C1 segment of cervical spinal cord (tissue), 14 donors: ENCODE measurements around the gene COQ8B.

Experiments used
- DNase-seq, 14 donors: peaks; one replicate each; lab custom pipeline; 2025; lab: John Stamatoyannopoulos, UW

The COQ8B gene

DNA sequence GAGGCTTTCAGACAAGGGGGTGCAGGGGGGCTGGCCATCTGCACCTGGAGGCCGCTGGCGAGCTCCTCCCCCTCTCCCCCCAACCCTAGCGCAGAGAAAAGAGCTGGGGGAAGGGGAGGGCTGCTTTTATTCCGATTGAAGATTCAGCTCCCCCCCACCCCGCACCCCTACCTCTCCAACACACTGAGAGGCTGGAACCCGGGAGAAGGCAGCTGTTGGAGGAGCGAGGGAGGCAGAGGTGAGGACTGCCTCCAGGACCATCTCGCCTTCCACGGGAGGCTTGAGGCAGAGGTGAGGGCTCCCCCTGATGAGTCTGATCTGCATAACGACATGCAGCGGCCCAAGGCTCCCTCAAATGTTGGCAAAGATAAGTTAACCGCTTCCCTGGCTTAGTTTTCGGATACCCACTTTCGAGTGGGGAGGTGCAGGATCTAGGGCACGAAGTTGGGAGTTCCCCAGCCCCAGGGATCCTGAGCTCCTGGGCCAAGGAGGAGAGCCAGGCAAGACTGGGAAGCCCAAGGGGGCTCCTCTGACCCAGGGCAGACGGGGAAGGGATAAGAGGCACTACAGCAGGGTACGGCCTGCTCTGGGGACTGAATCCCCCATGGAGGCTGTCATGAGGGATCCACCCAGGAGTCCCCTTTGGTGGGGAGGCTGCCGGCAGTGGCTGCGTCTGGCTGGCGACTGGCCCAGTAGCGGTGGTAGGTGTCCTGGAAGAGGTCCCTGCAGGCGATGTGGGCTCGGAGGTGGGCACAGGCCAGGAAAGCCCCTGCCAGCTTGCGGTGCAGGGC lies 25.1 kb downstream of the COQ8B start:
- DNase-seq, result no peak

DNA sequence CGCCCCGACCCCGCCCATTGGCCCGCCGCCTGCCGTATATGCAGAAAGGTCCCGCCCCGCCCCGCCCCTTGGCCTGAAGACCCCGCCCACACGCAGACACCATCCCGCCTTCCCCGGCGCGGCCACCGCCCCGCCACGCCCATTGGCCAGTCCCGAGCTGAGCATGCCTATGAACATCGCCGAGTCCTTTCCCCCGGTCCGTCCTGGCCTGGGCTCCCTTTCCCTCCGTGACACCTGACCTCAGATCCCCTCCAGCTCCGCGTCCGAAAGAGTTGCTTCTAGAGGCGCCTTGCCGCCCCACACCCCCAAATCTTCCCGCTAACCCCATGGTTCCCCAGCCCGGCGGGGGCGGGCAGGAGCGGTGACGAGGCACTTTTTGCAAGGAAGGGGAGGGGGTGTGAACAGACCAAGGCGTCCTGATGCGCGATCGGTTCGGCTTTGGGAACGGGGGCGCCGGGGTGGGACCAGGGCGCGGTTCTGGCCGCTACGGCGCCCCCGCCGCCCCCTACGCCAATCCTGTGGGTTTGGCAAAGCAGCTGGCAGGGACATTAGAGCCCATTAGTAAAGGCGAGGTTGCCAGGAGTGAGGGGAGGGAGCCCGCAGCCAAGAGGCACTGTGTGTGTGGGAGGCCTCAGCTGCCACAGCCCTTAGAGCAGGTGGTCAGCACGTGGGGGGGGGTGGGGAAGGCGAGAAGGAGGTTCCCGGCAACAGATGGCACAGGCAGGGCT lies 25.8 kb downstream of the COQ8B start:
- peak; percentile 37 to 93 (median 82) for DNase-seq

DNA sequence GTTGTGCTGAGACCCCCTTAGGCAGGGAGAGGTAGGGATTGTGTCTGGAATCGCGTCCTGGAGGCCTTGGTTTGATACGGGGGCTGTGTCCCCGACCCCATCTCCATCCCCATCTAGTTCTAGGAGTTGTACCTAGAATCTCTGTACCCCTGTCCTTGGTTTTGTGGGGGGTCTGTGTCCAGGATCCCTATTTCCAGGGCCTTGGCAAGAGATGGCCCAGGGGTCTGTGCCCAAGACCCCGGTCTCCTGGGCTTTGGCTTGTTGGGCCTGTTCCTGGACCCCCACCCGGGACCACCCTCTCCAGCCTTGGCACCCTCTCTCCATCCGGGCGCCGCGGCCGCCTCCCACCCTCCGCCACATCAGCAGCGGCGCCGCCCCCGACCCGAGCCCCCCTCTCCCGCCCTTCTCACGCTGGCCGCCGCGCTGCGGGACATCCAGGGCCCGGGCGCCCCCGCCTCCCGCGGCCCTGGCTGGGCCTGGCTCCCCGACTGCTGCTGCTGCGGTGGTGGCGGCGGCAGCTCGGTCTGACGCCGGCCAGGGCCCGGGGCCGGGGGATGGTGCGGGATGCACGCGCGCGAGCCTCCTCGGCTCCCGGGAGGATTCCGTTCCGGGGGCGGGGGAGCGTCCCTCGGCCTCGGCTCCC lies 26.5 kb downstream of the COQ8B start, which contains the start of gene NUMBL:
Gene NUMBL, minus strand, starts transcription at position 602 of the 643 bp plus-strand sequence. Its CDS starts 168 bp downstream, at position 434.
- DNase-seq, result peak in 1 of 14 donors; percentile 54

DNA sequence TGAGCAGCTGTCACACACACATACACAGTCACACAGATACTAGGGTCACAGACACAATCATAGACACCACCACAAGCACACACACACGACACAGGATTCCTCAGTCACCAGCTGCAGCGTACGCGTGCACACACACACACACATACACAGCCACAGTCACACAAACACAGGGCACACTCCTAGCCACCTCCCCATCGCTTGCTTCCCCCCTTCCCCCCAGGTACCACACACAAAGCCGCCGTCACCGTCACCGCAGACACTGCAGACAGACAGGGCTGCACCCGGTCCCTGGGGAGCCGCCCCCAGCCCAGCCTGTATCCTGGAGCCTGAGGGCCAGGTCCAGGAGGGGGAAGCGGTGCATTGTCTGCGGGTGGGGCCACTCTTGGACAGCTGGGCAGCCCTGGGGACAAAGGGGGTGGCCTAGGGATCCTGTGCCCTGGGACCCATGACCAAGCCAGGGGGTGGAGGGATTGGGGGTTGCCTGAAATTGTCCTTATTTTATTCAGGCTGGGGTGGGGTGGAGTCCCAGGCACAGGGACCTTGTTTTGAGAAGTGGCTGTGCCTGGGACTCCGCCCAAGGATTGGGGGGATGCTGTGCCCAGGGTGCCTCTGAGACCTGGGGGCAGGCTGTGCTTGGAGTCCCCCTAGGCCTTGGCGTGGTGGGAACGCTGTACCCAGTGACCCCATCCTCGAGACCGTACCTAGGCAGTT lies 27.2 kb downstream of the COQ8B start:
- DNase-seq, result peak in 1 of 14 donors; percentile 22

DNA sequence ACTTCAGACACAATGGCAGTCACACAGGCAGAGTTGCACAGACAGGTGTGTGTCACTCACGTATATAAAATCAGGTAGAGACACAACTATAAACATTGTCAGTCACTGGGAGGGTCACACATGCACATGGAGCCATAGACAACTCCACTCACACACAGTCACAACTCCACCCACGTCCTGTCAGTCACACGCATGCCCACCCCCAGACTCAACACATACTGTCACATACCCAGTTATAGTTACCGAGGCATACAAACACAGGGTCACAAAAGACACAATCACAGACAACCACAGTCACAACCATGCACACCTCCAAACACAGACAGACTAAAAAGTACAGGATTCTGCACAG lies 27.7 kb downstream of the COQ8B start:
- no peak for DNase-seq

DNA sequence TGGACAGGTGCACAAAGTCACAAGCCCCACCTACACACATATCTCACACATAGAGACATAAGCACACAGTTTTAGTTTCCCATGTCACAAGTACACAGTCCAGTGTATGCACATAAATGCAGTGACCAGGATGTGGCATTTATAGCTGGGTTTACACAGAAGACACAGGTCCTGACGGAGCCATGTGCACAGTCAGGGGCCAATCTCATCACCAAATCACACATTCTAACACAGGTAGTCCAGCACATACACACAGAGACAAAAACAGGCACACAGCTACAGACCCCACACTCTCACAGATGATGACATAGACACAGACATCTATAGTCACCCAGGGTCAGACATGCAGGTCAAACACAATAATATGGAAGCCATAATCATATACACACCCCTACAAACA lies 28.4 kb downstream of the COQ8B start:
- DNase-seq, result no peak

DNA sequence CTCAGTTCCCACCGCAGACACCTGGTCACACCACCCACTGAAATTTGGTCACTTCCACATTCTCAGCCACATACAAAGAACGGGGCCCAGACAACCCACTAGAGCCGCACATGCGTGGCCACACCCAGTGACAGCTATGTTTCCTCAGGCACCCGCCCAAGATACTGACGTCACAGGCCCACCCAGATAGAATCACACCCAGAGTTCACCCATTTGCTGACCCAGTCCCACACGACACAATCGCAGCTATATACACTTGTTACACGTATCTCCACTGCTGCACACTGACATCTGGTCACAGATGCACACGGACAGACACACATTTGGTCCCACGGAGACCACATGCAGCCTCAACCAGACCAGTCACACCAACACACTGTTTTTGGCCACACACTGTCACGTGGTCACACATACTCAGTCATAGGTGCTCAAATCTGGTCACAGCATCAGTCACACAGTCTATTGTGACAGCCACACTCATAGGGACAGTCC lies 29.1 kb downstream of the COQ8B start:
- DNase-seq, result peak in 1 of 14 donors; percentile 45

DNA sequence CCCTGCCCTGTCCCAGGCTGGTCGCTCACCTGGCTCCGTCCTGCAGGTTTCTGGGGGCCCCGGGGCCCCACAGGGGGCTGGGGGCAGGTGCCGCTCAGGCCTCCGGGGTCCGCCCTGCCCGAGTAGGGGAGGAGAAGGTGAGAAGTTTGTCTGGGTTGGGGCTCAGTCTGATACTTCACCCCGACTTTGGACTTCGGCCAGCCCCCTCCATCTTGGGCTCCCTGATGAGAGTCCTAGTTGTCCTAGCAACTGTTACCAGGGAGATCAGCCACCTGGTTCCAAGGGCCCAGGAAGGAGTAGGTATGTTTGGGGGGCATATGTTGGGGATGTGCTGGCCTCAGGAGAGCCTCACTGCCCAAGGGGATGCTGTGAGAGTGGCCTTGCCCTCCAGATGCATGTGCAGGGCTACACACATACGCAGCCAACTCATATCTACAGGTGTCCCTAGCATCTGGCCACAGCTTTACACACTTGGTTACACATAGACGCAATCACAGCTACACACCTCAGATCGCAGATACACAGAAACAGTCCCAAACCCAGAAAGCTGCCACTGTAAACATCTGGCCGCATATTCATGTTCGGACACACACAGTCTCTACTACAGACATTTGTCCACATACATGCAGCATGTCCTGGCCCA lies 29.7 kb downstream of the COQ8B start:
- DNase-seq, result peak in 1 of 14 donors; percentile 21

DNA sequence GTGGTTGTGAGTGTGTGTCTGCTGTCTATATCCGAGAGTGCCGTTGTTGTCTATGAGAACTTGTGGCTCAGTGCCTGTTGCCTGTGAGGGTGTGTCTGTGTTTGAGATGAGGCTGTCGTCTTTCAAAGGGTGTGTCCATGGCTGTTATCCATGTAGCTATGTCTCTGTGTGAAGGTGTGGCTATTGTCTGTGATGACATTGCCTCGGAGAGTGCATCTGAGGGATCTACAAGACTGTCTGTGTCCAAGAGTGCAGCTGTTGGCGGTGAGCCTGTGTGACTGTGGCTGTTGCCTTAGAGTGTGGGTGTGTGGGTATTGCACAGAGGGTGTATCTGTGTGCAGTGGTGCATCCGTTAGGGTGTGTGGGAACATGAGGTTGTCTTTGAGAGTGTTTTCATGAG lies 31.1 kb downstream of the COQ8B start:
- no peak for DNase-seq

DNA sequence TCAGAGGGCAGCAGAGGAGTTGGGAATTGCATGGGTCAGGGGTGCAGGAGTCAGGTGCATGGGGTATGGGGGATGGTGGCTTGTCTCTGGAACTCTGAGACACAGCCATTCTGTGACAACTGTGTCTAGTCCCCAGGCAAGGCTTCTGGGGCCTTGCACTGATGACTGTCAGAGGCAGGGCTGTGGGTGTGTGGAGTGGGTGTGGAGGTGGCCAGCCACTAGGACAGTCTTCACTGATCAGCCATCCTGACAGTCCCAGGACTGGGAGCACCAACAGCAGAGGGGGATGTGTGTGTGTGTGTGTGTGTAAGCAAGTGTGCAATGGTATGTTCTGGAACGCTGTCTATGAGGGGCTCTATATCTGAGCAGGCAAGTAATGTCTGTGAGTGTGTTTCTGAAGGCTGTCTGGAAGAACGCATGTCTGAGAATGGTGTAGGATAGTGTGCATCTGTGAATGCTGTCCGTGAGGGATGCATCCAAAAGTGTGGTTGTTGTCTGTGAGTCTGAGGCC lies 31.6 kb downstream of the COQ8B start:
- no peak for DNase-seq

DNA sequence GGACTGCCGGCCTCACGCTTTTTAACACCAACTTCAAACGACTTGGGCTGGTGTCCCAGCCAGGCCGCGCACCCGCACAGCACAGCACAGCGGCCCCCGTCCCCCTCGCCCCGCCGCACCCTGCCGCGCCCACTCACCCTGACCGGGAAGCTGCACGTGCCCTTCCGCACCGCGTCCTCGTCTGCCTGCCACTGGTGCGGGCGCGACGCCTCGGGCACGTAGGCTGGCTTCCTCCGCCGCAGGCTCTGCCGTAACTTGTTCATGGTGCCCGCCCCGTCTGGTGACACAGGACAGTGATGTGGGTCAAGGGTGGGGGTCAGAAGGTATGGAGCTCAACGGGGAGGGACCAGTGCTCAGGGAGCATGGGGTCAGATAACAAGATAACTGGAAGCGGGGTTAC lies 32.4 kb downstream of the COQ8B start:
- DNase-seq, result no peak

DNA sequence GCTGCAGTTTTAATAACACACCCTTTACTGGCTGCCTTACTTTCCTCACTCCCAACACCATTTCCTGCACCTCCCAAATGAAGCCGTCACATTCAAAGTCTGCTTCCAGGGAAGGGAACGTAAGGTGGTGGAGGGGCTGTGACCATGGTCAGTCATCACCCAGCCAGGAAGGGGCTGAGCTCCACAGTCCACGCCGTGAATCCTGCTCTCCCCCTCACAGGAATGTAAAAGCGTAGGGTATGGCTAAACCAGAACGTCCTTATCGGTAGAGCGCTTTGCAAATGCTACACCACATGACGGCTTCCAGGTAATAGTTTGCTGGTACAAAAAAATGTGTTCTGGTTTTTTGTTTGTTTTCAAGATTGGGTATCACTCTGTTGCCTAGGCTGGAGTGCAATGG lies 33.2 kb downstream of the COQ8B start:
- DNase-seq, result no peak

DNA sequence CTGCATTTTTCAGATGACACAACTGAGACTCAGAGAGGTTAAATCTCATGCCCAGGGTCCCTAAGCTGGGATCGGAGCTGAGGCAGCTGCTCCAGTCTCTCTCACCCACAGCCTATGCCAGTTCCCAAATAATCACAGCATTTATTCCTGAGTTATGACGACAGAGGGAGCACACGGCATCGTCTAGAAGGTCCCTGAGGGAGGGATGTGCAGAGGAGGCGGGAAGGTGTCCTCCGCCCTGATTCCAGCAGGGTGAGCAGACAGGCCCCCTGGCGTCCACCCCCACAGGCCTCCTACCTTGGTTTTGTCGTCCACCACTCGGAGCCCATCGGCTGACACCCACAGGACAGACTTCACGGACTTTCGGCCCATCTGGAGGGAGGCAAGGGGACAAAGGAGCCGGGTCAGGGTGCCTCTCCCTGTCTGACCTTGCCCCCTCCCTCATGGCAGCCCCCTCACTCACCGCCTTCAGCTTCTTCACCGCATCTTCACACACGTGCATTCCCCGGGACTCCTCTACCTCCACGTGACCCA lies 34.2 kb downstream of the COQ8B start:
- DNase-seq, result no peak

DNA sequence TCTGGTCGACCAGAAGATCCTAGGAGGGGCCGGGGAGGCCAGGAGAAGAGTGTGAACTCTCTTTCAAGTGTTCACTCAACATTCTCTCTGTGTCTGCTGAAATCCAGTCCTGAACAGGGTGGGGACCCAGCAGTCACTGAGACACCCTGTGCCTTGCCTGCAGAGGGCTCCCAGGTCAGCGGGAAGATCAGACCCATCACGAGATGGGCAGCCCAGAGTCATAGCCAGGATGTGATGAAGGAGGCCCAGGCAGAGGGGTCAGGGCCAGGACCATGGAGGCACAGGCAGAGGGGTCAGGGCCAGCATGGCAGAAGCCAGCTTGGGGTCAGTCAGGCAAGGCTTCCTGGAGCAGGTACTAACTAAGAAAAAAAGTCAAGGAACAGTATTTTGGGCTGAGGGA lies 35.6 kb downstream of the COQ8B start:
- no peak for DNase-seq

DNA sequence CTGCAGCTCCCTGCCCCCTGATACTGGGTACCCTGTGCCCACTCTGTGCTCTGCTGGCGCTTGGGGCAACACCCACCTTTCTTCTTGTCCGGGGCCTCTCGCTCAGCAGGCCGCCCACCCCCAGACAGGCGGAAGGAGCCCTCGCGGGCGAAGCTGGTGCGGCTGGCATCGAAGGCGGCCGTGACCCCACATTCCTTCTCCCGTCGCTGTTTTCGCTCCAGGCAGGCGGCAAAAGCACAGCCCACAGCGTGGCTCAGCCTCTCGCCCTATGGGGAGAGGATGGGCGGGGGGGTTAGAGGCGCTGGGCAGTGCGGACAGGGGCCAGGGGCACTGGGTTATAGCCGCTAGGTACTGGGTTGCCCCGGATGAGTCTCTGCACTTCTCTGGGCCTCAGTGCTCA lies 39.5 kb downstream of the COQ8B start:
- DNase-seq, result no peak

DNA sequence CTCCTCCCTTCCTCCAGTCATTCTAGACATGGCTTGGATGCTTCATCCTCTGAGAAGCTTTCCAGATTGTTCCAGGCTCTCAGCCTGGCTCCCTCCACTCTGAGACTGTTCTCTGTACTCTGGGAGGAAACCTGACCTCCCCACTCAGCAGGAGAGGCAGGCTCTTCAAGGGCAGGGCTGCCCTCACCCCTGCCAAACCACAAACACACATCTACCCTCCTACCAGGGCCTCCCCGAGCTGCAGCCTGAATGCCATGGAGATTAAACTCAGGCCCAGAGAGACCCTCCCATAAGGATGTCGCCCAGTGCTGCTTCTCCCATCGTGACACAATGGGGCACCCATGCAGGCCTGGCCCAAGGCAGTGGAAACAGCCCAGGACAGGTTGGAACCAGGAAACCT lies 42.4 kb downstream of the COQ8B start:
- no peak for DNase-seq

DNA sequence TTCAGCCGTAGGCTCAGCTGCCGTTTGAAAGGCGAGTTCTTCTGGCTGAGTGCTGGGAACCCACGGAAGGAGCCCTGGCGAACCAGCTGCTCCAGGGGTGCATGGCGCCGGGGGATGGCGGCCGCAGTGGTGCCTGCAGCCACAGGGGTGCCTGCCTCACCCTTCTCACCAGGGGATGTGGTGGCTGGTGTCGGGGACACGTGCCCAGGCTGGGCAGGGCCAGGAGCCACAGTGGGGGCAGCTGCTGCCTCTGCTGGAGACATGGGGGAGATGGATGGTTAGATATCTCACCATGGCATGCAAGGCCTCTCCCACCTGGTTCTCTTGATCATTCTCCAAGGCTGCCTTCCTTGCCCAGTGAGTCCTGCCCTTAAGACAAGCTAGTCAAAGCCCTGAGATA lies 43.3 kb downstream of the COQ8B start:
- DNase-seq, result no peak

DNA sequence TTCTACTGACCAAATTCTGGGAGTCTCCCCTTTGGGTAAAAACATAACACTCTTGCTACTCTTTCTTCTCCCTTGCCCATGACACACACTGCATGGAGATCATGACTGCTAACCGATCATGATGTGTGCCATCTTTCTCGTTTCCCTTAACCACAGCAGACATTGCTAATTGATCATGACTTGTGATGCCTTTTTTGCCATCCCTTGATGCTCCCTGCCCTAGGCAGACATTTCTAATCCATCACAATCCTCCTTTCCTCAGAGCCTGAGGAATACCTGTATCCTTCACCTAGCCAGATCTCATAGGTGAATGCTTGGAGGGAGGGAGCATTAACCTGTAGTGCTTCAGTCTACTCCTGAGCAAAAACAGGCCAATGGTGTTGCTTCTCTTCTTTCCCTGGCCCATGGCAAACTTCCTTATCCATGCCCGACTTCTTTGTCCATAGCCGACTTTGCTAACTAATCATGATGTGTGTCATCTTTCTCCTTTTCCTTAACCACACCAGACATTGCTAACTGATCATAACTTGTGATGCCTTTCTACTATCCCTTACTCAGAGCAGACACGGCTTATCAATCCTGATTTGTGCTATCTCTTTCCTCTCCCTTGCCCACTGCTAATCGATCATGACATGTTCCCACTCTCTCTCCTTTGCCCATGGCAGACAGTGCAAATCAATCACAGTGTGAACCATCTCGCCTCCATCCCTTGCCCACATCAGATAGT lies 44.0 kb downstream of the COQ8B start:
- DNase-seq, result no peak

DNA sequence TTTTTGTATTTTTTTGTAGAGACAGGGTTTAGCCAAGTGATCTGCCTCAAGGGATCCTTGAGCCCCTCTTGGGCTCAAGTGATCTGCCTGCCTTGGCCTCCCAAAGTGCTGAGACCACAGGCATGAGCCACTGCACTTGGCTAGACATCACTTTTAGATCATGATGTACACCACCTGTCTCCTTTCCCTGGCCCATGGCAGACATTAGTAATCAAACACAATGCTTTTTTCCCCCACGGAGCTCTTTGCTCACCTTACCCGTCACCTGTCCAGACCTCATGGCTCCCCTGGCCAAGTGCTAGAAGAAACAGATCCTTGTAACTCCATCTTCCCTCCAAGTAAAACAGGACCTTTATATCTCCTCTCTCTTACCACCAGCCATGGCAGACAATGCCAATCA lies 44.6 kb downstream of the COQ8B start:
- no peak for DNase-seq

DNA sequence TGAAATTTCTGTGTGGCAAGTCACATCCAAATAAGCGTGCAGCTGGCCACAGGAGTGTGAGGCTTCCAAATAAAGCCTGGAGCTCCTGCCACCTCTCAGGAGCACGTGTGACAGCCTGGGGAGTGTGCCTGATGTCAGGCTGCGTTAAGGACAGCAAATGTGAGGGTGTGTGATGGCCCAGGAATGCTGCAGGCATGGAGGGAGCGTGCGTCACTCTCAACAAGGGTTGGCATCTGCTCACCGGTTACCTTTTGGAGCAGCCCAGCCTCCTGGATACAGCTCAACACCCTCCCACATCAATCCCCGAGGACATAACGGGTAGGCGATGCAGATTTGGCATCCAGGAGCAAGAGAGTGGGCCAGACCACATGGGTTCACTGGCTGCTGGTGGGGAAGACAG lies 45.3 kb downstream of the COQ8B start:
- peak in 1 of 14 donors; percentile 79 for DNase-seq
